Measurements from ENCODE around the gene ITFG2. TPM values are rescaled to one million over a fixed set of nuclear protein-coding genes. Genes with fewer than 3 reads are reported as not detected.

The ITFG2 gene
- total RNA-seq, 1 donor from 2014 or later = 12.0 TPM

DNA sequence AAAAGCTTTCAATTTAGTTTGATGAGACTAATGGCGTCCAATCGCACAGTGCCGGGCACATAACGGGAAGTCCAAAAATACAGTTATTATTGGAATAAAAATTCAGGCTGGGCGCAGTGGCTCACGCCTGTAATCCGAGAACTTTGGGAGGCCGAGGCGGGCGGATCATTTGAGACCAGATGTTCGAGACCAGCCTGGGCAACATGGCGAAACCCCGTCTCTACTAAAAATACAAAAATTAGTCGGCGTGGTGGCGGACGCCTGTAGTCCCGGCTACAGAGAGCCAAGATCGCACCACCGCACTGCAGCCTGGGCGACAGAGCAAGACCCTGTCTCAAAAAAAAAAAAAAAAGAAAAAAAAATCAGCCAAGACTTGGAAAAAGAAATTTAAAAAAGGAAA is 18.9 kb upstream of the ITFG2 start:
- Mint-ChIP-seq H3K9me3 (no peaks in the 10 kb centered on the region), H3K36me3 (peaks cover 16% of the 10 kb centered on the region), H3K27me3 (ENCODE audit: insufficient read depth, low read depth) (peaks cover 13% of the 10 kb centered on the region), H3K4me3 (peak overlapping the region; percentile 84), H3K4me1 (peaks cover 25% of the 10 kb centered on the region), H3K27ac (no peak overlapping the region)
- no peaks in the 10 kb centered on the region for H3K9me3 ChIP-seq (ENCODE audit: low read depth)
- no peak overlapping the region for H2AFZ ChIP-seq (replicated peaks)
- no peak overlapping the region for H3K27ac ChIP-seq
- peak overlapping the region; percentile 81 for H3K4me2 ChIP-seq
- peaks cover 28% of the 10 kb centered on the region for H4K20me1 ChIP-seq (ENCODE audit: low read depth)
- H3K79me2 ChIP-seq (ENCODE audit: low read depth) = peaks cover 20% of the 10 kb centered on the region
- H3K36me3 ChIP-seq = no peaks in the 10 kb centered on the region
- H3K4me3 ChIP-seq = no peak overlapping the region
- no peak overlapping the region for H3K9ac ChIP-seq
- DNase-seq (ENCODE audit: low spot score) = no peak
- H3K4me1 ChIP-seq = peaks cover 21% of the 10 kb centered on the region
- peaks cover 25% of the 10 kb centered on the region for H3K27me3 ChIP-seq
- TF ChIP-seq EZH2phosphoT487 (IDR thresholded peaks at IDR 0.05) = no peak
- TF ChIP-seq, protein P1, sequence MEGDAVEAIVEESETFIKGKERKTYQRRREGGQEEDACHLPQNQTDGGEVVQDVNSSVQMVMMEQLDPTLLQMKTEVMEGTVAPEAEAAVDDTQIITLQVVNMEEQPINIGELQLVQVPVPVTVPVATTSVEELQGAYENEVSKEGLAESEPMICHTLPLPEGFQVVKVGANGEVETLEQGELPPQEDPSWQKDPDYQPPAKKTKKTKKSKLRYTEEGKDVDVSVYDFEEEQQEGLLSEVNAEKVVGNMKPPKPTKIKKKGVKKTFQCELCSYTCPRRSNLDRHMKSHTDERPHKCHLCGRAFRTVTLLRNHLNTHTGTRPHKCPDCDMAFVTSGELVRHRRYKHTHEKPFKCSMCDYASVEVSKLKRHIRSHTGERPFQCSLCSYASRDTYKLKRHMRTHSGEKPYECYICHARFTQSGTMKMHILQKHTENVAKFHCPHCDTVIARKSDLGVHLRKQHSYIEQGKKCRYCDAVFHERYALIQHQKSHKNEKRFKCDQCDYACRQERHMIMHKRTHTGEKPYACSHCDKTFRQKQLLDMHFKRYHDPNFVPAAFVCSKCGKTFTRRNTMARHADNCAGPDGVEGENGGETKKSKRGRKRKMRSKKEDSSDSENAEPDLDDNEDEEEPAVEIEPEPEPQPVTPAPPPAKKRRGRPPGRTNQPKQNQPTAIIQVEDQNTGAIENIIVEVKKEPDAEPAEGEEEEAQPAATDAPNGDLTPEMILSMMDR (IDR thresholded peaks at IDR 0.05) = no peak
- TF ChIP-seq EZH2 (IDR thresholded peaks at IDR 0.05) = no peak
- H3F3A ChIP-seq (ENCODE audit: low read depth) = peaks cover 28% of the 10 kb centered on the region

DNA sequence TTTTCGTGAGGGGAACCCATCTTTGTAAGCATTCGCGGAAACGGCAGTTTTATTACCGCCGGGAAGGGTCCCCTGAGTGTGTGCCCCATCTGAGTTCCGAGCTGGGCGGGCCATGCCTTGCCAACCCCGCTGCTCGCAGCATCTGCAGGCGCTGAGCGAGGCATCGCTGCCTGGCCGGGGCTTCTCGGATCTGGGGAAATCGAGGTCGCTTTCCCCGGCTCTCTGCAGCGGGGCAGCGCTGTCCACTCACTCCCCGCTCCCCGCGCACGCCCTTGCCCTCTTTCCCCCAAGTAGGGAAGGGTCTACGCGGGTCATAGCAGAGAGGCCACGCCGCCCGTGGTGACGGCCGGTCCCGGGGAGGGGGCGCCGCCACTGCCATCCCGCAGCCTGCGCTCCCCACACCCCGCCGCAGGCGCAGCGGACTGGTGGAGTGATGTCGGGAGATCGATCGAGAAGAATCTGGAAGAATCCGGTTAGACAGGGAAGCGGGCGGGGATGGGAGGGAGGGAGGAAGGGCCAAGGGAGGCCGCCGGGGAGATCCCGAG is 18.2 kb upstream of the ITFG2 start:
- Histone ChIP-seq H3K4me3 (peak overlapping the region; percentile 63), H3K27me3 (peaks cover 25% of the 10 kb centered on the region), H3K4me2 (peak overlapping the region; percentile 81), H2AFZ (replicated peaks) (peak overlapping the region; percentile 89), H3K79me2 (ENCODE audit: low read depth) (peaks cover 20% of the 10 kb centered on the region), H3K4me1 (peaks cover 21% of the 10 kb centered on the region), H3K9me3 (ENCODE audit: low read depth) (no peaks in the 10 kb centered on the region), H3F3A (ENCODE audit: low read depth) (peaks cover 28% of the 10 kb centered on the region), H3K9ac (peak overlapping the region; percentile 43), H3K36me3 (no peaks in the 10 kb centered on the region), H3K27ac (no peak overlapping the region), H4K20me1 (ENCODE audit: low read depth) (peaks cover 29% of the 10 kb centered on the region)
- Mint-ChIP-seq H3K27me3 (ENCODE audit: insufficient read depth, low read depth) (peaks cover 12% of the 10 kb centered on the region), H3K36me3 (peaks cover 19% of the 10 kb centered on the region), H3K9me3 (no peaks in the 10 kb centered on the region), H3K27ac (no peak overlapping the region), H3K4me1 (peaks cover 25% of the 10 kb centered on the region), H3K4me3 (peak overlapping the region; percentile 84)
- DNase-seq (ENCODE audit: low spot score) = no peak
- TF ChIP-seq EZH2phosphoT487 (IDR thresholded peaks at IDR 0.05) = peak; percentile 44
- TF ChIP-seq, protein P1 (IDR thresholded peaks at IDR 0.05) = no peak
- TF ChIP-seq EZH2 (IDR thresholded peaks at IDR 0.05) = peak; percentile 69

DNA sequence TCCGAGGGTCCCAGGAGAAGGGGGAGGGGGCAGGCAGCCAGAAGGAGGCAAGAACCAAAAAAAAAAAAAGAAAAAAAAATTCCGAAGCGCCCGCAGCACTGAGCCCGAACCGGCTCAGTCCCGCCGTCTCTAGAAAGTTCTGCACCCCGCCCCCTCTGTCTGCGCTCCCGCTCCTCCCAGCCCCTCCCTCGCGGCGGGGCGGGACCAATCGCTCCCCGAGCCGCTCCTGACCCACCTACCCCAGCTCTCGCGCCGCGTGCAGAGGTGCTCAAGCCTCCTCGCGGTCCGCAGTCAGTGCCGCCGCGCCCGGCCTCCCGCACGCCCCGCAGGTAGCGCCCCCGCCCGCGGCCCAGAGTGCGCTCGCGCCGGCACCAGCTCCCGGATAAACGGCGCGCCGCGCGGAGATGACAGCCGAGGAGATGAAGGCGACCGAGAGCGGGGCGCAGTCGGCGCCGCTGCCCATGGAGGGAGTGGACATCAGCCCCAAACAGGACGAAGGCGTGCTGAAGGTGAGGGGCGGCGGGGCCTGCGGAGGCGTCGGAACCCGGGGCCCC is 17.7 kb upstream of the ITFG2 start, which contains the start of gene FKBP4:
FKBP4 (plus strand) TSS at position 235 of the 554 bp plus-strand sequence; CDS start at position 405, 170 bp downstream.
- Histone ChIP-seq H3K27ac (no peak within 1 kb of the TSS), H3K9ac (peak within 1 kb of the TSS; percentile 43)
- TF ChIP-seq EZH2 (IDR thresholded peaks at IDR 0.05) (no peak), EZH2phosphoT487 (IDR thresholded peaks at IDR 0.05) (peak; percentile 3)
- TF ChIP-seq, protein P1 (IDR thresholded peaks at IDR 0.05) = no peak

More for the DNA sequence above, 17.7 kb upstream of the ITFG2 start, which contains the start of gene FKBP4:
- DNase-seq (ENCODE audit: low spot score) = peak; percentile 92
- no peak within 1 kb of the TSS for H3K27ac Mint-ChIP-seq
- Histone ChIP-seq H3K36me3 (no peaks in the 10 kb centered on the region), H3K9me3 (ENCODE audit: low read depth) (no peaks in the 10 kb centered on the region), H3K4me2 (peak within 1 kb of the TSS; percentile 81), H4K20me1 (ENCODE audit: low read depth) (peaks cover 29% of the 10 kb centered on the region), H3K27me3 (peaks cover 25% of the 10 kb centered on the region), H3K4me3 (peak within 1 kb of the TSS; percentile 63), H3K4me1 (peaks cover 21% of the 10 kb centered on the region), H2AFZ (replicated peaks) (peak within 1 kb of the TSS; percentile 89), H3K79me2 (ENCODE audit: low read depth) (peaks cover 20% of the 10 kb centered on the region), H3F3A (ENCODE audit: low read depth) (peaks cover 28% of the 10 kb centered on the region)
- H3K4me1 Mint-ChIP-seq = peaks cover 25% of the 10 kb centered on the region
- H3K27me3 Mint-ChIP-seq (ENCODE audit: insufficient read depth, low read depth) = peaks cover 10% of the 10 kb centered on the region
- peaks cover 19% of the 10 kb centered on the region for H3K36me3 Mint-ChIP-seq
- peak within 1 kb of the TSS; percentile 92 for H3K4me3 Mint-ChIP-seq
- H3K9me3 Mint-ChIP-seq = no peaks in the 10 kb centered on the region
